Islet of Langerhans (tissue), 1 donor: ENCODE data around the gene CELF2.

Experiments used
- FAIRE-seq: peaks from one replicate; lab custom pipeline; 2011; peaks lifted over from hg19 to GRCh38; lab: Jason Lieb, UNC

The CELF2 gene

DNA sequence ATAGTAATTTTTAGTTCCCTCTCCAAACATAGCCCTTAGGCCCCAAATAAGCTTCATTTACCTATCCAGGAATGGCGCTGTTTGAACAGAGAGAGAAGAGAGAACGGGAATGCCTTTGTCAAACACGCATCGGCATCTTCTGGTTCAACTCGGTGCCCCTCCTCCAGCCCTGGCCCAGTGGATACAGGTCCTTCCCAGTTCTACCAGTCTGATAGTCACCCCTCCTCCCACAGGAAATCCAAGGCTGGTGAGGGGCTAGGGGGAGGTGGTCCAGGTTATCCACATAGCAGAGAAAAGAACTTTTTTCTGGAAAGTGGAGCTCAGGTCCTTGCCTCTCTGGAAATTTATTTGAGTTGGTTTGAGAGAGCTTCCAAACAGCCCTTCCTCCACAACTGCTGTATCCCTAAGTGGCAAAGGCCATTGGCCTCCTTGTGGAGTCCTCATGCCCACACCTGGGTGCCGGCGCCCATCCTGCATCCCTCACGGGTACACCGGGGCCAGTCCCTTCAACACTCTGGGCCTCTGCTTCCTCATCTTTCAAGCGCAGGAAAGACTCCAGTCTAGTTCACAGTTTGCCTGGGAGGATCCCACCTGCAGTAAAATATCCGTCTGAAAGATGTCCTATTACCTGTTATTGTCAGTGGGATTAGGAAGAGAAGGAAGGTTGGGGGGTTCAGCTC is 287.4 kb downstream of the CELF2 start:
- FAIRE-seq = no peak

DNA sequence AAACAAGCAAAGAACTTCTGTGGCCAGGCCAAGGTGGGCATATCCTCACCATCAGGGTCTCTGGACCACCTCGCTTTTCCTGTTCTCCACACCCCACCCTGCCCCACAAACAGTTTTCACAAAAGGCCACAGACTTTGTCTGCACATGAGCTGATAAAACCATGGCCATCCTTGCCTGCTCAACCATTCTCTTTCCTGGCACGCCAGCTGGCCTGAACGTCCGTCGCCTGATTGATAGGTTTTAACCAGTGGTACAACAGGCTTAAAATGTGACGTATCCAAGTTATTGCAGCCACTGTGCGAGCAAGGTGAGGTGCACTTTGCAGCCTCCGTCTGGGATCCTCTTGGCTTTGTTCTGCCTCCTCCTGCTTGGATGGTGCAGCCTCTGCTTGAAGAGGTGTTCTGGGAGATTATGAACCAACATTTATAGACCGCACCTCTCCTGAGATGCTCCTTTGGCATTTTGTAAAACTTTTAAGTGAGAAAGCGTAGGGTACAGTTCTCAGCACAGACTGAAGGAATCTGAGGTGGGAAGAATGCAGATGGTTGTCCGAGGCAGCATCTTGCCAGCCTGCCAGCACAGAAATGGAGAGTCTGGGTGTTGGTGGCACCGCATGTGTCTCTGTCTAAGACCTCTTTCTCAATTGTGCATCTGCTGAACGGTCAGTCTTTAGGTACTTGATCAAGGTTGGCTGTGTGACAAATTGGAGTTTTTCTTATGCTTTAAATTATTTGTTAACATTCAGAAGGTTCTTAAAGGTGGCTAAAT is 288.3 kb downstream of the CELF2 start:
- FAIRE-seq = no peak

DNA sequence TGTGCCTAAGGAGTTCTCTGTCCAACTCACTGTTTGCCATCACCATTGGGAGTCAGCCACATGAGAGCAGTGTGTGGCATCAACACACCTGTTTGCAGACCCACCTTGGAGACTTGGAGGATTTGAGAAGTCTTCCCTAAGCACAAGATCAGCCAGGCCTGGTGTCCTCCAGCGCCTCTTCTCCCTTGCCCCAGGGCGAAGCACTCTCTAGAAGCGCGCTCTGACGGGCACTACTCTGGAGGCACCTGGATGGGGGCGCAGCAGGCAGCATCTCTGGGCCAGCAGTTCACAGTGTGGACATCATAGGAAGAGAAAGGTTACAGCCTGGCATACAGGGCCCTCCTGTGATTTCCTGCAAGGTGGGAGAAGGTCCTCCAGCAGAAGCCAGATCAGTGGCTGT is 289.3 kb downstream of the CELF2 start:
- no peak for FAIRE-seq

DNA sequence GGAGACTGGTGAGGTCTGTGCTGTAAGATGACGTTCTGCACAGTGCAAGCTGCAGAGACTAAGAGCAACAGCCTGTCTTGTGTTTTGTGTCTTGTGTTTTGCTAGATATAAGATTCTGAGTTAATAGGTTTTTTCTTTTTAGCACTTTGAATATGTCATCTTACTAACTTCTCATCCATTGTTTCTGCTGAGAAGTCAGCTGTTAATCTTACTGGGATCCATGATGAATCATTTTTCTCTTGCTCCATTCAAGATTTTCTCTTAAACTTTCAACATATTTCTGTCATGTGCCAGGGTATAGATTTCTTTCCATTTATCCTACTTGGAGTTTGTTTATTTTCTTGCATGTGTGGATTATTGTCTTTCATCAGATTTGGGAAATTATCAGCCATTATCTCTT is 290.3 kb downstream of the CELF2 start:
- FAIRE-seq = no peak

DNA sequence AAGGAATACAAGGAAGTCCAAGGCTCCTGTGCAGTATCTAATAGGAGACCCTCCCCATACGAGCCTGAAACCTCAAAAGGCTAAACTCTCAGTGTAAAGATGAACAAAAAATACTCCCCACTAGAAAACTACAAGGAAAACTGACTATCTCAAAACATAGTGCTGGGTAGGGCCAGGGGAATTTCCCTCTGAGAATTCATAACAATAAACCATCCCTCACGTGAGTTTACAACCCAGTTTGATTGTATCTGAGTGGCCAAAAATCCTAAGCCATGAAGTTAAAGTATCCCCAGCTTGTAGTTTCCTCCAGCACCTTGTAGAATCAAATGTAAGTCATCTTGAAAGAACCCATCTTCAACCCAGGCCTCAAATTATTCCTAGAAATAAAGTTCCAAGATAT is 293.4 kb downstream of the CELF2 start:
- FAIRE-seq = no peak

DNA sequence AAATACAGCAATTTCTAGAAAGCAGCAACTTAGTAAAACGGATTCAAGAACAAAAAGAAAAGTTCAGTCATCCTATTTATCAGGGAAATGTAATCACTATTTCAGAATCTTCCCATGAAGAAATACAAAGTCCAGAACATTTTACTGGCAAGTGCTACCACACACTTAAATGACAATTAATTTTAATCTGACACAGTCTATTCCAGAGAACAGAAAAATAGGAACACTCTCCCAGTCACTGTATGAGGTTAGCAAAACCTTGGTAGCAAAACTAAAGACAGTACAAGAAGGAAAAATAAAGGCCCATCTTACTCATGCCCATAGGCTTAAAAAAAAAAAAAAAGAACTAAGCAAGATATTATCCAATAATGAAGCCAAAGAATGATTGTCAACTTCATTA is 295.8 kb downstream of the CELF2 start:
- FAIRE-seq = no peak

DNA sequence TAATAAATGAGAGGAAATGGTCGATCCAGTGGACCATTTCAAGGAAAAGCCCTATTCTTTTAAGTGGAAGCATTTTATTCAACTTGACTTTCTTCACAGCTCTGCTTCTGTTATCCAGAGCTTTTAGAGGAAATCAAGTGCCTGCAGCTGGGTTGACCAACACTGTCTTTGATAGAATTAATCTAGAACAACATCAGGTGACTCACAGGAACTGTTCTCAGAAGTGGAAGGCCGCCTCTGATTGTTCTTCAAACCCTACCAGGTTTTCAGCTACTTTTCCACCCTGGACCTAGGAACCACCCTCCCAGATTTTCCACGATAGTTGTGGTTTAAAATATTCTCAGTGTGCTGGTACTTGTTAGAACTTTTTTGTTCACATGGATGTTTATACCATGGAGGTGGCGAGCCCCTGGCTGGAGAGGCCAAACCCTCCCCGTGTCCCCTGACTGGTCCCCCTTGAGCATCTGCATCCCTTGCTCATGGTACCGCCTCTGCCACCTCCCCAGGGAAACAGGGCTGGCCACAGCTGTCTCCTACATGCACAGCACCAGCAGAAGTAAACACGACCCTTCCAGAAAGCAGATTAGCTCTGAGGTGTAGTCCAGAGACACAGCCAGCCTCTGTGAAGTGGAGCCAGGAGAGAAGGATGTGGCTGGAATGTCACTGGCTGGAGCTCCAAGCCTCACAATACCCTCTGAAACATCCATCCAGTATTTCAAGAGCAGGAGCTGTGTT is 300.4 kb downstream of the CELF2 start:
- FAIRE-seq = no peak

DNA sequence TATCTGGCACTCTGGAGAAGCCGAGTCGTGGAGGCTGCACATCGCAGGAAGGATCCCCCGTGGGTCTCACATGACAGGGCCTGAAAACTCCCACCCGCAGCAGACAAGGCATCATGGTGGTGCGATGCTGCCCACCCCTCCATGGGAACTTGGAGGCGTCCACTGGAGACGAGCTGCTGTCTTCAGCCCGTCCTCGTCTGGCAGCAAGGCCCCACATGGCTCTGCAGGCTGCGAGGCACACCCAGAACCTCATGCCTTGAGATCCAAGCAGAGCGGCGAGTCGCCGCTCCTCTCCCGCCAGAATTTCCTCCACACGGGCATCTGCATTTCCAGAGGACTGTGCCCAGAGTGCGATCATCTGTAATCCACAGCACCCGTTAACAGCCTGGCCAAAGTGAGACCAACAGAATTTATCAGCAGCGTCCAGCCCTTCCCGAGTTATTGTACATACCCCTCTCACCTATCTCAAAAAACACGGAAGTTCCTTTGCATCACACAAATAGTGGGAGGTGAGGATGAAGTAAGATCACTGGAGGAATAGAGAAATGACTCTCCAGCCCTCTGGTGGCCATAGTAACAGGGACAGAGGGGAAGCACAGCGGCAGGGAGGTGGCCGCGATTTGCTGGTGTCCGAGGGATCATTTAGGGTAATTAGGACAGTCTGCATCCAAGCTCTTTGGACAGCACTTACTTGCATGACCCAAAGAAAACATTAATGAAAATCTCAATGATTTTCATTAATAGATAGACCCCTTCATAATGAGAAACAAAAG is 301.3 kb downstream of the CELF2 start:
- FAIRE-seq = no peak

DNA sequence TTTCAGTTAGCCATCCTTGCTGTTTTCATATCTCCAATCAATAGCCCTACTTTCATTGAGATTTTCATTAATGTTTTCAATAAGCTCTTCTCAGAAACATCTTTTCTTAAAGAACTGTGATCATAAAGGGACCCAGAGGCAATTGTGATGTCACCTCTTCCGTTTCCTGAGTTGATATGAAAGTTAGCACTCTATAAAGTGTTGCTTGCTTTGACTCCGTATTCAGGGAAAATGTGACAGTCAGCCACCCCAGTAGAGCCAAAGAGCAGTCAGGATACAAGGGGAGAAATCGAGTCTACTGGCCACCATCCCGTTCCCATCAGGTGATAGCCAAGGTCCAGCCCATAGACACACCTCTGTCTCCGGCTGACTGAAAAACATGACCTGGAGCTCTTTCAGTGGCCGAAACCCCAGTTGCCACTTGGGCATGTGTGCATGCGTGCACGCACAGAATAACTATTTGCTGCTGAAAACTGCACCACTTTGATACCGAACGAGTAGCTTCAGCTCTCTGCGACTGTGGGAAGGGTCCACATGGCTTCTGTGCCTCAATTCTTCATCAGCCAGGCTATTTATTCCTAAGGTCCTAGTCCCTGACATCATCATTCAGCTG is 302.4 kb downstream of the CELF2 start:
- no peak for FAIRE-seq

DNA sequence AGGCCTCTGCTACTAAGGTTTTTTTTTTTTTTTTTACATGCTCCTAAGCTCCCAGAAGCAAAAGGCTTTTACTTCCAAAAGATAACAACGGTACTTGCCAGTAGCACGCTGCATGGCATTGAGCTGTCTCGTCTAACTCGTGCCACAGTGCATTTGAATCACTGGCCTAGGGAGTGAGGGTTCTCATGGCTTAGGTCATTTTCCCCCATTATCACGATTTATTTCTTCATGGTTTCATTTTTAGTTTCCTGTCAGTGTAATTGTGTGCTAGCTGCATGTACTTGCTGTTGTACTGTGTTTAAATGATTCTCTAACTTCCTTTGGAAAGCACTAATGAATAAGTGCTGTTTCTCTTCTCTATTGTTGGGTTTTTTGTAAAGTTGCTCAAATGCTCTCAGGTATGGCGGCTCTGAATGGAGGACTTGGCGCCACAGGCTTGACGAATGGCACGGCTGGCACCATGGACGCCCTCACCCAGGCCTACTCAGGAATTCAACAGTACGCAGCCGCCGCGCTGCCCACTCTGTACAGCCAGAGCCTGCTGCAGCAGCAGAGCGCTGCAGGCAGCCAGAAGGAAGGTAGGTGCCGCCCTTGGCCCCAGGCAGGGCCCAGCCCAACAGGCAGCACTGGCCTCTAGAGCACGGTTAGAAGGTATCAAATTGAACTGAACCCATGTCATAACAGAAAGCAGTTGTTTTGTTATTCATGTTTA is 303.3 kb downstream of the CELF2 start:
- no peak for FAIRE-seq

DNA sequence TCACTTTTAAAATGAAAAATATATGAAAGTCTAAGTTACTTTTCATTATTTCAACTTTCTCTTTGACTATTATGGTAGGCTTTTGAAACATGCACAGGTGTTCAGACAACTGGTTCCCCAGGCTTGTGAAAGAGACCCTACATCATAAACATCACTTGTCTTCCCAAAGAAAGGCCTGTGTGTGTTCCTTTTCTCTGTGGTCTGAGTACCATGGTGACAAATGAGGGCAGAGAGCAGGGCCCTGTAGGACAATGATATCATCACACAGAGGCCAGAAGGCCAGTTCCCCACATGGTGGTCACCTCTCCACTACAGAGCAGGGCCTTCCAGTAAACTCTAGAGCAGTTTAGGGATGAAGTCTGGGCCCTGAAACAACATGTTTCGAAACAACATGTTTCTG is 305.0 kb downstream of the CELF2 start:
- FAIRE-seq = no peak

DNA sequence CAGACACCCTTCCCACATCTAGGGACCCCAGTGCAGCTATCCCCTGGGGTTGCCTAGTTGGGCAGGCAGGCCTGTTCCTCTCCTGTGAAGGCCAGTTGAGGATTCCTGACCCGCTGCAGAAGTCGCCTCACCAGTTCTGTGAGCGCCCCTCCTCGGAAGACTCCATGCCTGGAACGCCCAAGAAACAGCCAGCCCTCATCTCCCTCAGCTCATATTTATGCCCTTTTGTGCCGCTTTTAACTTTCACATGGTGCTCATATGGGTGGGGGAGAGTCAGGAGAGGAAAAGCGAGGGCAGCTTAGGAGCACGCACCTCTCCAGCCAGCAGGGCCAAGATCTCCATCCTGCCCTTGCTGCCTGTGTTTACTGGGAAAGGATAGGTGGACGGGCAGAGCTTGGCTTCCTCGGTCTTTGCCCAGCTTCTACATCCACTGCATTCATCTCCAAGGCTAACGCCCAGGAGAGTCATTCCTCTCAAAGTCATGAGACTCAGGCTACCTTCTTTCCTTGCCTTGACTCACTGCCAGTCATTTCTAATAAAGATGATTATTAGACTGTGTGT is 307.2 kb downstream of the CELF2 start:
- no peak for FAIRE-seq

DNA sequence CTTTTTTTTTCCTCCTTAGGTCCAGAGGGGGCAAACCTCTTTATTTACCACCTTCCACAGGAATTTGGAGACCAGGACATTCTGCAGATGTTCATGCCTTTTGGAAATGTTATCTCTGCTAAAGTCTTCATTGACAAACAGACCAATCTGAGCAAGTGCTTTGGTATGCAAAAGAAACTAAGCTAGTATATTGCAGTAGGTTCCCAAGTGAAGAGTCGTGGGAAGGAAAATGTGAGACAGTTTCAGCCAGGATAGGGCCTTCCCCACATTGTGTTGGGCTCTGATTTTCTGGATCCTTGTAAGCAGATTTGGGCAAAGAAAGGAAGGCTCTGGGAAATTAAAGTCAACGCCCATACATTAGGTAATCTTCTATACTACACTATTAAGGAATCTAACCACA is 308.1 kb downstream of the CELF2 start:
- no peak for FAIRE-seq

DNA sequence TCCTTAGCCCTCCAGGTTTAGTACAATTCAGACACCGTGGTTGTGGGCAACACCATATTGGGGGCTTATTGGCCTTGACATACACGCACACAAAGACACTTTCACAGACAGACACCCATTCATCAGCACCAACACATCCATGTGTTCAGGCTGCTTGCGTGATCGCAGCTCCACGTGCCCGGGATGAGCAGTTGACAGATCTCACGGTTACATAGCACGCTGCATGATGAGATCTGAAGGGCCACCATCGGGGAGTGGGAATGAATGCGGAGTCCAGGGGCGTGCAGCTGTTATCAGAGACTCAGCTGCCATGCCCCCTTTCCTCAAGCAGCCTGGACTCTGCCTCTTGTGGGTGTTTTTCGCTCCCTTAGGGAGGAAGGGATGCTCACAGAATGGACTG is 308.6 kb downstream of the CELF2 start:
- FAIRE-seq = no peak

DNA sequence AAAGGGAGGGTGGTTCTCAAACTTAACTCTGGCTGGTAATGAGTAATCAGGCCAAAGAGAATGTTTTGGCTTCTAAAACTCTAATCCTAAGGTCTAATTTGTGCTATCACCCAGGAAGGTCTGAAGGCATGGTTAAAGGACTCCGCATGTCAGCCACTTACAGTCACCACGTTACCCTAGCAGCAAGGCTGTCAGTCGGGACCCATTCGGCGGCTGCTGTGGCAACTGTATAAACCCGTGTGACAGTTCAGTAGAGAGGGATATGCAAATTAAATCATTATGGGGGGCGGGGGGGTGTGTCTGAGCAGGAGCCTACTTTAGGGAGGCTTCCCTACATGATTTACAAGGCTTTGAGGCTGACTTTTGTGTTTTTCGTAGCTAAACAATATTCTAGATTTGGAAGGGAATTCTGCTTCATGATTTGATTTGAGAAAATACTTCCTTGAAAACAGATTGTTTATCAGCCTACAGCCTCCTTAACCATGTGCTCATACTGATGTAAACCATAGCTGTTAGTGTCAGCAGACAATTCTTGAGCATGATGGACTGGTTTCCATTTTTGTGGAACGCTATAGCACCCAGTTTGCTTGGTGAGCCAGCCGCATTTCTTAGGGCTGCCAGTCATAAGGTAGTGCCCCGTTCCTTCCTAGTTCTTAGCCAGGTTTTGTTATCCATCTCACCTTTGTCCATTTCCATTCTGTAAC is 309.4 kb downstream of the CELF2 start:
- FAIRE-seq = no peak

DNA sequence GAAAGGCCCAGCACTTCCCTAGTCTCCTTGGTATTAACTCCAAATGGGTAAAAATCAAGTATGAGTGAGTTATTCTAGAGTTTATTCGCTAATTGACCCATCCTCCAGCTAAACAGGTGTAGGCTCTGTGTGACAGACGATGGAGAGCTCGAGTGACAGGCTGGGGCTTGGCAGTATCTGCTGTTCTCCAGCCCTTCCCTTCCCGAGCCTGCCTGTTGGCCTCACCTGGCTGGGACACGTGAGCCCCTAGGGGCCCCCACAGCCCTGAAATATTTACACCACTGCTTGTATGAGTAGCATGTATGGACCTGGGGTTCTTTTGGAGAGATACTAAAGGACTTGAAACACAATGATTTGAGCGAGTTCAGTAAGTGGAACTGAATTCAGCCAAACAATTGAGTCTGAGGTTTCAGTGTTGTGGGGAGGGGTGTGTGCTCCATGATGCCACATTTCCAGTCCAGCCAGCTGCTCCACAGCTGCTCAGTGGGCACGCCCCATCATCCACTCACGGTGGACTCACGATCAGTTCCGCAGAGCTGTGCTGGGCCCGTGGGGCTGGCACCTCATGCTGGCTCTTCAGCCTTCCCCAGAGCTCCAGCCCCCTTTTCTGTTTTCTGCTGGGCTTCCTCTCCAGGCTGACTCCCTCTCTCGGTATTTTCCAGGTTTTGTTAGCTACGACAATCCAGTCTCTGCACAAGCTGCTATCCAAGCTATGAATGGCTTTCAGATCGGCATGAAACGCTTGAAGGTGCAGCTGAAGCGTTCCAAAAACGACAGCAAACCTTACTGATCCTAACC is 310.8 kb downstream of the CELF2 start:
- FAIRE-seq = no peak

DNA sequence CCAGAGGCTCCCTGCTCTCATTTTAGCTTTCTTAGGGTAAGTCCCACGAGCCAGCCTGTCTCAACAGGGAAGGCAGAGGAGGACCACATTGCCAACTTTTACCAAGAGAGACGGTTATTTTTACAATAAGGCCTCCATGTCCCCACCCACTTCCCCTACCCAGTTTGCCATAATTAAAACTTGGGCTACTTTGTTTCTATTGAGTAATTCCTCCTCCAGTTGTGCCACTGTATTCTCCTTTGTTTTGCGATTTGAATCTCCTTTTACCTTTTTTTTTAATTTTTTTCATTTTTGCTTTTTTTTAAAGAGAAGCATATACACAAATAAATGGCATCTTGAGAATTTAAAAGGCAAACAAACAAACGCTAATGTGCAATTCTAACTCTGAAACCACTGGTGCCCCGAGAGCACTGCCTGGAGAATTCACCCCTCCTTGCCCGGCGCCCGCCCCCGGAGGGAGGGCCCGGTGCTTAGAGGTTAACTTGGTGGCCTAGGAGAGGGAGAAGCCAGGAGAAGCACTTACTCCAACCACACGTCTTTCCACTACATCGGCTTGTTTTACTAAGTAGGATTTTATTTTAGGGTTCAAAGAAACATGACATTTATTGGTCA is 311.5 kb downstream of the CELF2 start:
- no peak for FAIRE-seq

DNA sequence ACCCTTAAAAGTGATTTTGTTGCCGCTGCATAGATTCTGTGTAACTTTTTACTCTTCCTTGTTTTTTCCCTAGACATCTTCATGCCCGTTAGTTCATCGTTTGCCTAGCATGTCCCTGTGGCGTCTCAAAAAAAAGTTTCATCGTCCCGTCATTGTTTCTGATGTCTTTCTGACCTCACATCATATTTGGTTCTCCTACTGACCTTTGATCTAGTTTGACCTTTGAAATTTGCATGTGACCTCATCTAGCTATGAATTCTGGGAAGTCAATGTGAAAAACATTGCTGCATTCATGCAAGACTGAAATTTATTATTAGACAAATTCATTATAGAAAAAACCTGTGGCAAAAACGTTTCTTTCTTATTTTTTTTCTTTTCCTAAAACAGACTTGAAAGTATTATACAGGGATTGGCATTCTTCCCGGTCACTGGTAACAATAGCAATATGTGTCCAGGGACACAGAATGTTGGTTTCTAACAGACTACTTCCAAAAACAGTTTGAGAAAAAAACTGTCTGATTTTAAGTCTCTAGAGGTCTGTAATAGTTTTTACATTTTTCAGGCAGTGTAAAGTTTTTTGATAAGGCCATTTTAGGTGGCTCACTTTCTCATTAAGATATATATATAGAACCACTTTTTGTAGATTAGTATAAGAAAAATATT is 312.8 kb downstream of the CELF2 start:
- no peak for FAIRE-seq
